Breast epithelium (tissue), 4 donors: ENCODE data around the gene LIN7A. TPM values are rescaled to one million over a fixed set of nuclear protein-coding genes. Genes with fewer than 3 reads are reported as not detected.

Experiments
- DNase-seq, 2 donors: peaks; one replicate each; pipeline ENCODE4 v3.0.0-alpha.2; 2019; ENCODE audit warnings: low spot score in 2 of 2
- H3K27ac ChIP-seq, 2 donors: fragments of 200-600 bp; sonication (generic) in 1 of 2; one replicate each; pipeline ENCODE4 v1.5.1; 2016 to 2019; ENCODE audit warnings: mild to moderate bottlenecking in 1 of 2
- H3K27me3 ChIP-seq, 2 donors: fragments of 200-600 bp; sonication (generic) in 1 of 2; one replicate each; pipeline versions ENCODE4 v1.5.1 to v1.6.0; 2017 to 2019; ENCODE audit warnings: control low read depth in 1 of 2, mild to moderate bottlenecking in 1 of 2
- H3K36me3 ChIP-seq: fragments of 200-600 bp; one replicate; pipeline ENCODE4 v1.5.1; 2019
- H3K4me1 ChIP-seq, 2 donors: fragments of 200-600 bp; sonication (generic); one replicate each; pipeline ENCODE4 v1.5.1; 2016 to 2019; ENCODE audit warnings: control low read depth in 1 of 2
- H3K4me3 ChIP-seq, 3 donors: fragments of 200-600 bp; sonication (generic); 1 replicate in 2 of 3; 2 replicates in 1 of 3; pipeline ENCODE4 v1.5.1; 2016 to 2019; ENCODE audit warnings: mild to moderate bottlenecking in 3 of 3, moderate library complexity in 2 of 3
- H3K9me3 ChIP-seq, 2 donors: fragments of 200-600 bp; sonication (generic) in 1 of 2; one replicate each; pipeline ENCODE4 v1.5.1; 2016 to 2019; ENCODE audit warnings: control low read depth in 1 of 2
- CTCF ChIP-seq, 3 donors: fragments of 450-650 bp; IDR thresholded peaks; one replicate each; pipeline ENCODE4 v1.5.1; 2016 to 2017; ENCODE audit warnings: antibody characterized with exemption in 3 of 3, mild to moderate bottlenecking in 3 of 3, moderate library complexity in 3 of 3
- POLR2A ChIP-seq: fragments of 450-650 bp; IDR thresholded peaks from one replicate; pipeline ENCODE4 v1.6.1; 2016; ENCODE audit warnings: antibody characterized with exemption, mild to moderate bottlenecking, moderate library complexity
- POLR2AphosphoS5 ChIP-seq, 3 donors: sonication (generic); formaldehyde crosslinking; IDR thresholded peaks; one replicate each; pipeline ENCODE4 v1.6.1; 2017; ENCODE audit warnings: antibody characterized with exemption in 3 of 3
- intact Hi-C: fragments of 100-400 bp; cut with DNase I; formaldehyde crosslinking; loops from one replicate; pipeline ENCODE4 v1.15.1; 2023; ENCODE audit warnings: low total_unique reads
- total RNA-seq, 3 donors: library from RNA; depleted of rRNA; stranded (reverse); fragments of >200 nt; gene quantifications; one replicate each; pipeline ENCODE4 v1.1.0, GENCODE V29; 2016

Gene LIN7A
- total RNA-seq, 3 donors from 2014 or later, result 12.8 to 25.6 (median 13.1) TPM

GRCh38 chr12:80745851-80746505 is 191.8 kb downstream of the LIN7A start:
- TF ChIP-seq CTCF (IDR thresholded peaks at IDR 0.05) (no peak), POLR2AphosphoS5 (IDR thresholded peaks at IDR 0.05) (no peak), POLR2A (no peak)
- Histone ChIP-seq H3K27me3 (no peaks in the 10 kb centered on the region), H3K4me3 (no peak overlapping the region), H3K4me1 (no peaks in the 10 kb centered on the region), H3K9me3 (no peaks in the 10 kb centered on the region), H3K36me3 (no peaks in the 10 kb centered on the region), H3K27ac (no peak overlapping the region)
- intact Hi-C loops, result no loop called here
- no peak for DNase-seq

Other genes with a start within 250 kb of the LIN7A start
- gene MYF6, start 230.3 kb downstream of the LIN7A start, total RNA-seq, result not detected
- gene MYF5, start 221.0 kb downstream of the LIN7A start, total RNA-seq, result not detected
- 100 to 1,000 TPM in 1 of 3 donors, 10 to 100 TPM in 2; 32.6 to 147 (median 46.5) TPM for gene ACSS3, start 140.1 kb upstream of the LIN7A start, total RNA-seq